ENCODE measurements around the gene MTHFR.
"Not testable (repeated sequence)": the region's sequence is repeated elsewhere in the genome, so short reads cannot be mapped to it uniquely, and the experiment has no call there.

Gene MTHFR

DNA sequence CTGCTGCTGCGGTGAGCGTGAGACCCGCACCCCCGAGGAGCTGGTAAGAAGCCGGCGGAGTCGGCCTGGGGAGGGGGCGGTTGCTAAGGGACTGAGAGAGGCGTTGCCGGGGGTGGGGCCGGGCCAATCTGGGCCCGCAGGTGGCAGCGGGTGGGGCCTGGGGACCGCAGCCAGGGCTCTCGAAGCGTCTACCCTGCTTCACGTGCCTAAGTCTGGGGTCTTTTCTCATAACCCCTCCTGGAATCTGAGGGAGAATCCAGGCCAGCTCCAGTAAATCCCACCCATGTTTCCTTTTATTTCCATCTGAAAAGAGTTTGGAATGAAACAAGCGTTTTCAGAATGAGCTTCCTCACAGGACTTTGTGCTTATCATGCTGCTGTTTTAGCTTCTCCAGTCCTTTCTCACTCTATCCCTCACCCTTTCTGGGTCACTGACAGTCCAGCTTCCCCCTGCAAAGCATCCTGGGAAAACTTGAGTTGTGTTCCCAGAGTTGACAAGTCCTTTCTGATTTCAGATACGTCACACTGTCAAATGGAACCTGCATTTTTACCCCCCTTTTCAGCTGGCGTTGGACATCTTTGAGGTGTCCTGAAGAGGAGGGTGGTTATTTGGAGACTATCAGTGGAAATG lies 658 bp upstream of the MTHFR start:
- H3K4me1 Mint-ChIP-seq = peaks cover 67% of the 10 kb centered on the region
- H3K9me3 Mint-ChIP-seq = no peaks in the 10 kb centered on the region
- no peaks in the 10 kb centered on the region for H3K27me3 Mint-ChIP-seq
- peak overlapping the region; percentile 95 for H3K27ac Mint-ChIP-seq
- peak overlapping the region; percentile 97 for H3K4me3 Mint-ChIP-seq
- peaks cover 2% of the 10 kb centered on the region for H3K36me3 Mint-ChIP-seq

DNA sequence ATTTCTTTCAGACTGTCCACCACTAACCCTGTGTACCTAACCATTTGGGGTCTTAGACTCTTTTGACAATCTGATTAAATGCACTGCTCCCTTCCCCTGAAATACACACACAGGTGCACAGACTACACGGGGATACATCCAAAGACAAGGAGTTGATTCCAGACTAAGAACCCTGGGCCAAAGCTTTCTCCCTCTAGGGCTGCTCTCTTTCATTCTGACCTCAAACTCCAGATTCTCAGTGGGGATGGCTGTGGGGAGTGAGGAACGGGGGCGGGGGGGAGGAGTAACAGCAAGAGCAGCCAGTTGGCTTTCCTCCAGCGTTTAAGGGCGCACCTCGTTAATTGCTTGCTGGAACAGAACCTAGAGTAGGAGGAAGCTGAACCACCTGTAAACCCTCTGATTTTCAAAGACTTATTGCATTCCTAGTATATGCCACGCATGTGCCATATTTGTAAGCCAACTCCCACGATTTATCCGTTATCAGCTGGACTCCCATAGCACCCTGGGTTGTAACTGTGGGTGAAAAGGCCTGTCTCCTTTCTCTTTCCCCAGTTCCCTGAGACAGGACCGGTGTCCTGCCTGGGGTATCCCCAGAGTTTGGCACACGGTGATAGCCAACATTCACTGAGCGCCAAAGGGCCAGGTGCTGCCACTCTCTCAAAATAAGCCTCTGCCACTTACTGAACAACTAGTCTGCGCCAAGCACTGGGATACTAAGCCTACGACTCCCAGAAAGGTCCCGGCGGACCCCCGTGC lies 920 bp downstream of the MTHFR start:
- H3K4me1 Mint-ChIP-seq = peaks cover 68% of the 10 kb centered on the region
- peaks cover 4% of the 10 kb centered on the region for H3K36me3 Mint-ChIP-seq
- peak overlapping the region; percentile 17 for H3K27ac Mint-ChIP-seq
- H3K27me3 Mint-ChIP-seq = no peaks in the 10 kb centered on the region
- peak overlapping the region; percentile 97 for H3K4me3 Mint-ChIP-seq
- no peaks in the 10 kb centered on the region for H3K9me3 Mint-ChIP-seq

DNA sequence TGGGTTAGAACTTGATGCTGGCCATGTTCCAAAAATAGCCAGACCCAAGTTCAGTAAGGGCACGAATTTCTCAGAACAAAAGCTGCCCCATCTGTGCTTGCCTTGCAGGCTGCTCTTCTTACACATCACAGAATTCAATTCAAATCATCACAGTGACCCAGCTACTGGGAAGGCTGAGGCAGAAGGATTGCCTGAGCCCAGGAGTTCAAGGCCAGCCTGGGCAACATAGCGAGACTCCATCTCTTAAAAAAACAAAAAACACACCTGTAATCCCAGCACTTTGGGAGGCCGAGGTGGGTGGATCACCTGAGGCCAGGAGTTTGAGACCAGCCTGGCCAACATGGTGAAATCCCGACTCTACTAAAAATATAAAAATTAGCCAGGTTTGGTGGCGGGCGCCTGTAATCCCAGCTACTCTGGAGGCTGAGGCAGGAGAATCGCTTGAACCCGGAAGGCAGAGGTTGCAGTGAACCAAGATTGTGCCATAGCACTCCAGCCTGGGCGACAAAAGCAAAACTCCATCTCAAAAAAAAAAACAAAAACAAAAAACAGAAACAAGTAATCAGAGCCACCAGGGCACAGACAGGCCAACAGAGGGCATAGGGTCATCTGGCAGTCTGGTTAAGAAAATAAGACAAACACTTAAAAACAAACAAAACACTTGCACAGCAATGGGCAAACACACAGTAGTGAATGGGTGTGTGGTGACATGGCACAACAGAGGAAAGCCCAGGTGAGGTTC lies 1.7 kb downstream of the MTHFR start:
- H3K36me3 Mint-ChIP-seq, H3K27ac Mint-ChIP-seq, H3K27me3 Mint-ChIP-seq, H3K9me3 Mint-ChIP-seq: not testable (repeated sequence)
- peaks cover 64% of the 10 kb centered on the region for H3K4me1 Mint-ChIP-seq
- peak overlapping the region; percentile 97 for H3K4me3 Mint-ChIP-seq

DNA sequence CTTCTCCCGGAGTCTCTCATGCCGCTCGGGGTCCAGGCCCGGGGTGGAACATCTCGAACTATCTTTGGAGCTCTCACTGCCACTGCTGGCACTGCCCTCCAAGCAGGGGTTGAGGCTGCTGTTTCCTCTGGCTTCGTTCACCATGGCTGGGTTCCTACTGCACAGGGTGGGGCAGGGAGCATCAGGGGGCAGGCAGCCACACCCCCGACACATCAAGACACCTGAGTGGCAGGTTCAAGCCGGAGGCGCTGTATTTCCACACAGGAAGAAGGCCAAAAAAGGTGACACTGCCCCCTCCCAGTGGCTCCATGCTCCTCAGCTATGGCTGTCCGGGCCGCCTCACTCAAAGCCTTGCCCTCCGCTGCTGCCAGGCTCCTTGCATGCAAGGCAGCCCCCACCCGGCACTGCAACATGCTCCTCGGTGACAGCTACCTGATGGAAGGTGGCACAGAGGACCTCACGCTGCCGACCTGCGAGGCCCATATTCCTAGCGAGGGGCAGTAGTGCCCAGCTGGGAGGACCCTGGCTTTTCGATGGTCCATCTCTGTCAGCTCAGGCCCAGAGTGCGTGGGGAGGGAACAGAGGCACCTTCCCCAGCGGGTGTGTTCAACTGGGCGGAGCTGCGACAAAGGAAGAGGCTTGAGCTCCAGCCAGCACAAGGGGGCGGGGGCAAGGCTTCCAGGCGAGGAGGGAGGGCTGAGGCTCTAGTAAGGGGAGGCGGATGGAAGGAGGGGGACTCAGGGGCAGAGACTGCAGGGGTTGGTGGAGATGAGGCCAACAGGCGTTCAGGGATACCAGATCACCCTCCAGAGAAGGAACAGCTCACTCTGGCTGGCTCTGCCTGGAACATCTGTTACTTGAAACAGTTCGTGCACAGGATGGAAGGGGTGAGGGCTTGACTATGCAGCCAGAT lies 2.5 kb downstream of the MTHFR start:
- Mint-ChIP-seq H3K27me3 (no peaks in the 10 kb centered on the region), H3K9me3 (no peaks in the 10 kb centered on the region), H3K36me3 (peaks cover 2% of the 10 kb centered on the region), H3K4me3 (peak overlapping the region; percentile 72), H3K27ac (no peak overlapping the region), H3K4me1 (peaks cover 60% of the 10 kb centered on the region)

DNA sequence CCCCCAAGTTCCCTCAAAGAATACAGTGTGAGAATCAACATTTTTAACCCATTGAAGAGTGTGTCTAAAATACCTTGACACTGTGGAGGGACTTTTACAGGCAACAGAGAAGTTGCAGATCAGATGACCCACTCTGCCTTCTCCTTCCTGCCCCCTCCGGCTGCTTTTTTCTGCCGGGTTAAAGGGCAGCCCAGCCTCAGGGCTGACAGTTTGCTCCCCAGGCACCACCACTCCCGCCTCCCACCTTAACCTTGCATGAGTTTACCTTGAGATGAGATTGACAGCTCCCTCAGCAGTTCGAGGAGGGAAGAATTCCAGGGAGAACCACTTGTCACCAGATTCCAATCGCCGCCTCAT lies 3.2 kb downstream of the MTHFR start:
- H3K4me1 Mint-ChIP-seq = peaks cover 53% of the 10 kb centered on the region
- peak overlapping the region; percentile 72 for H3K4me3 Mint-ChIP-seq
- H3K27me3 Mint-ChIP-seq = no peaks in the 10 kb centered on the region
- no peaks in the 10 kb centered on the region for H3K9me3 Mint-ChIP-seq
- peak overlapping the region; percentile 41 for H3K27ac Mint-ChIP-seq
- H3K36me3 Mint-ChIP-seq = peaks cover 2% of the 10 kb centered on the region

DNA sequence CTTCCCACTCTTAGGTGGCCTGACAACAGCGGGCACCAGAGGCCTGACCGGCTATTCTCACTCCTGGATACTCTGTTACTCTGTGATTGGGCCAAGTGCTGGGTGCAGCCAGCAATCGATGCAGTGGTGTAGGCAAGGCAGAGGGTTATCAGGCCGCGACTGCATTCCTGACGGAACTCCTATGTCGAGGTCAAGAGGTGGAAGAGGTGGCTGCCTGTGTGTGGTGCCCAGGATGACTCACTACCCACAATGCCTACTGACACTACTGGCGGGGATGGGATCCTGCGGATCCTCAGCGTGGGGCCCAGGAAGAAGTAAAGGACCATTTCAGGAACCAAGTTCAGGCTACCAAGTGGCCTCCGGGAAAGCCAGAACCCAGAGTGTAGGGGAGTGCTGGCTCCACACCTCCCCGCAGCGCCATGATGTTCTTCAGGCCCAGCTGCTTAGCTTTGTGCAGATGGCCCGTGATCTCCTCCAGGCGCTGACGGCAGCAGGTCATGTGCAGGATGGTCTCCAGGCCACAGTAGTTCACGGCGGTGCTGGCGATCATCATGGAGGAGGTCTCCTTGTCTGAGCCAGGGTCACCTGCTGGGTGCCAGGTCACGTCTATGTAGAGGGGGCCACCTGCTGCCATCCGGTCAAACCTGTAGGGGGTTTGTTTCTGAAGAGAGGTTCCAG lies 4.9 kb downstream of the MTHFR start:
- H3K4me3 Mint-ChIP-seq = no peak overlapping the region
- H3K36me3 Mint-ChIP-seq = peaks cover 2% of the 10 kb centered on the region
- H3K9me3 Mint-ChIP-seq = no peaks in the 10 kb centered on the region
- peaks cover 39% of the 10 kb centered on the region for H3K4me1 Mint-ChIP-seq
- H3K27ac Mint-ChIP-seq = no peak overlapping the region
- H3K27me3 Mint-ChIP-seq = no peaks in the 10 kb centered on the region

DNA sequence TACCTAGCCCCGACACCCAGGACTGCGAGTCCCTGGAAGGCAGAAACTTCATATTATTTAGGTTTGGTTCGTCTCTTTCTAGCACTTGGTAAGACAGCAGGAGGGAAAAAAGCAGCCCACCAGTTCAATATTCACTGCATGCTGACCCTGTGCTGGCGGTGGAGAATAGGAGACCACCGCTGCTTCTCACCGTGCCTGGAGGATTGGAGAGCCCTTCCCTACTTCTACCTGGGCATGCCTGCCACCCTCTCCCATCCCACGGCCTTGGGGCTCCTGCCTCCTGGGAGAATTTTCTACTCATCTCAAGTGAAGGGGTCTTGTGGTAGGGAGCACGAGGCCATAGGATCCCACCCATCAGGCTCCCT lies 5.4 kb downstream of the MTHFR start:
- H3K4me1 Mint-ChIP-seq = peaks cover 38% of the 10 kb centered on the region
- H3K36me3 Mint-ChIP-seq = peaks cover 3% of the 10 kb centered on the region
- no peak overlapping the region for H3K27ac Mint-ChIP-seq
- H3K27me3 Mint-ChIP-seq = no peaks in the 10 kb centered on the region
- H3K4me3 Mint-ChIP-seq = no peak overlapping the region
- H3K9me3 Mint-ChIP-seq = no peaks in the 10 kb centered on the region

DNA sequence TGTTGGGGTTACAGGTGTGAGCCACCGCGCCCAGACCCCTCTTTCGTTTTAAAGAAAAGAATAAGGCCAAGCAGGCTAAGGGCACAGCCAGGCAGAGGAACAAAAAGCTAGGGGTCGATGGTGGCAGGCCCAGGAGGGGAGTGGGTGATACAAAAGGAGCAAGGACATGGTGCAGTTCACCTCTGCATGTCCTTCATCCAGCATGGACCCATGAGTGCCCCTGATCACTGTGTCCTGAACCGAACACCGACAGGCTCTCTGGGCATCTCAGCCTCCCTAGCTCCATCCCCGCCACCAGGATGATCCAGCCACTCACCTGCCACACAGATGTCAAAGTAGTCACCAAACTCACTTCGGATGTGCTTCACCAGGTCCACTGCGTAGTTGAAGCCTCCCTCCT lies 5.9 kb downstream of the MTHFR start:
- Mint-ChIP-seq H3K27me3 (no peaks in the 10 kb centered on the region), H3K9me3 (no peaks in the 10 kb centered on the region), H3K27ac (no peak overlapping the region), H3K4me3 (no peak overlapping the region), H3K36me3 (peaks cover 4% of the 10 kb centered on the region), H3K4me1 (peaks cover 35% of the 10 kb centered on the region)

DNA sequence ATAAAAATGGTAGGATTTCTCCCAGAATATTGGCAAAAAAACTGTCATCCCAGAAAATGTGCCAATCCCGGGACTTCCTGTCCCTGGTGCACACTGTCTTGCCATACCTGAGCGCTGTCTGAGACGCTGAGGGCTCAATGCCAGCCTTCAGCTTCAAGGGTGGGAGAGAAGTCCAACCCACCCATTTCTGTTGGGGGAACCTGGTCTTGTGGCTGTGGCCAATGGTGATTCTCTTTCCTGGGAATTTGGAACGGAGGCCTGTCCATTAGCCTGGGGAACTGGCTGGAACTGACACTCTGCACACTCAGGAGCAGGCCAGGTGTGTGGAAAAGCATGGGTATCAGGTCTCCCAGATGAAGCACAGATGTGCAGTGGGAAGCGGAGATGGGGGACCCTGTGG lies 6.7 kb downstream of the MTHFR start:
- Mint-ChIP-seq H3K27me3 (no peaks in the 10 kb centered on the region), H3K36me3 (peaks cover 7% of the 10 kb centered on the region), H3K4me1 (peaks cover 27% of the 10 kb centered on the region), H3K27ac (no peak overlapping the region), H3K4me3 (no peak overlapping the region), H3K9me3 (no peaks in the 10 kb centered on the region)

DNA sequence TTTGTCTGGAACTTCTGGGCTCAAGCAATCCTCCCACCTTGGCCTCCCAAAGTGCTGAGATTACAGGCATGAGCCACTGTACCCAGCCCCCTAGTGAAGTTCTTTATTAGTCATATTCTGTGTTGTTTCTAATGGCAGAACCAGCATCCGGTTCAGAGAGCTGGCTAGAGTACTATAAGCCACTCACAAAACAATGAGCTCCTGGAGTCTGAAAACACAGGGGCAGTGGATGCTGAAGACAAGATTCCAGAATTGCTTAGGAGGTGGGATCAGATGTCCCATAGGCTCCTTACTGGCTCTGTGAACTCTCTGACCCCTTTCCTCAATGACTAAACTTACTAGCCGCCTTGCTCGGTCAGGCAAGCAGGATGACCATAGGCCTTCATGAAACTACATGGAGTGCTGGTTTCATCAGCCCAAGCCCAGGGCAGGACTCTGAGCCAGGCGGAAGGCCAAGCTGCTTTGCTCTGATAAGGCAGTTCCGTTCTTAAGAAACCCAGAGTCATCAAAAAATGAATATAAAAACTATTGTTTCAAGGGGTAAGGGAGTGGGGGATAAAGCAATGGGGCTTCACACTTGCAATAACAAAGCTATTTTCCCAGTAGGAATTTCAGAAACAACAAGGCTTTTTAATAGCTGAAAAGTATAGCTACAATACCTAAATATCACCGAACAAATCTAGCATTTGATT lies 8.1 kb downstream of the MTHFR start:
- Mint-ChIP-seq H3K4me1 (peaks cover 13% of the 10 kb centered on the region), H3K36me3 (peaks cover 7% of the 10 kb centered on the region), H3K4me3 (no peak overlapping the region), H3K27ac (no peak overlapping the region), H3K27me3 (no peaks in the 10 kb centered on the region), H3K9me3 (no peaks in the 10 kb centered on the region)

DNA sequence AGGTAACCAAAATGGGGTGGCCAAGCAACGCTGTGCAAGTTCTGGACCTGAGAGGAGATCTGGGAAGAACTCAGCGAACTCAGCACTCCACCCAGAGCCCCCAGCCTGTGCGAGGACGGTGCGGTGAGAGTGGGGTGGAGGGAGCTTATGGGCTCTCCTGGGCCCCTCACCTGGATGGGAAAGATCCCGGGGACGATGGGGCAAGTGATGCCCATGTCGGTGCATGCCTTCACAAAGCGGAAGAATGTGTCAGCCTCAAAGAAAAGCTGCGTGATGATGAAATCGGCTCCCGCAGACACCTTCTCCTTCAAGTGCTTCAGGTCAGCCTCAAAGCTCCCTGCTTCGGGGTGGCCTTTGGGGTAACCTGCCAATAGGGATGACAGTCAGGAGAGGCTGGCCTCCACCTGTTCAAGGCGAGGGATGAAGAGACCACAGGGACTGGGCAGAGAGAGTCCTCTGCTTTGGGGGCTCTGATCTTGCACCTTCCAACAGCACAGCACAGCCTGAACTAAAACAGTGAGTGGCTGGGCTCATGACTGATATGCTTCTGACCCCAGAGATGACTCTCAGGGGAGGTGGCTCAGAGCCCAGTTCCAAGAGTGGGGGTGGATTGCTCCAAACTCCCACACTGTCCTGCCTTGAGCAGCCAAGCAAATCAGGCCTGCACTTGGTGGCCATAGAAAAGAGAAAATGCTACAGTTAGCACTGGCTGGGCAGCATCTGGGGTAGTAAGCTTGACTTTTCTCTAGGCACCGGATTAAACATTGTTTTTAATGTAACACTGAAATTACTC lies 9.5 kb downstream of the MTHFR start:
- Mint-ChIP-seq H3K36me3 (peaks cover 12% of the 10 kb centered on the region), H3K4me1 (no peaks in the 10 kb centered on the region), H3K27me3 (no peaks in the 10 kb centered on the region), H3K9me3 (no peaks in the 10 kb centered on the region), H3K4me3 (no peak overlapping the region), H3K27ac (no peak overlapping the region)

DNA sequence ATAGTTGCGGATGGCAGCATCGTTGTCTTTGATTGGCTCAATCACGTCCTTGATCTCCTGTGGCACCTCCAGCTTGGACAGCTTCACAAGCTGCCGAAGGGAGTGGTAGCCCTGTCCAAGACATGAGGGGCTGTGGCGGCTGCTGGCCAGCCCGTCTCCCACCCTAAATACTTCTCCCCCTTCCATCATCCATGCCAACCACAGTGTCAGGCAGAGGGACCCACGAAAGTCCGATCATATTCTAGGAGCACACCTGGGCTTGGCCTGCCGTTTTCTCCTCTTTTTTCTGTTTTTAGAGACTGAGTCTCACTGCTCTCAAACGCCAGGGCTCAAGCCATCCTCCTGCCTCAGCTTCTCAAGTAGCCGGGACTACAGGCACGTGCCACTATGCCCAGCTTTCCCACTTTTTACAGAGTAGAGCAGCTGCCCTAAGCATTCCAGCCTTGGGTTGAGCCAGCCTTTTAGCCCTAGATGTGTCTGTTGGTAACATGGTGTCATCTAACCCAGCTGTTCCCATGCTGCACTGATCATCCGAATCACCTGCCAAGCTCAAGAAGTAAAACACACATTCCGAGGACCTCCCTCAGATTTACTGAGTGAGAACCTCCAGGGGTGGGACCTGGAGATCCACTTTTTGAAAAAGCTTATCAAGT lies 10.4 kb downstream of the MTHFR start:
- no peaks in the 10 kb centered on the region for H3K27me3 Mint-ChIP-seq

DNA sequence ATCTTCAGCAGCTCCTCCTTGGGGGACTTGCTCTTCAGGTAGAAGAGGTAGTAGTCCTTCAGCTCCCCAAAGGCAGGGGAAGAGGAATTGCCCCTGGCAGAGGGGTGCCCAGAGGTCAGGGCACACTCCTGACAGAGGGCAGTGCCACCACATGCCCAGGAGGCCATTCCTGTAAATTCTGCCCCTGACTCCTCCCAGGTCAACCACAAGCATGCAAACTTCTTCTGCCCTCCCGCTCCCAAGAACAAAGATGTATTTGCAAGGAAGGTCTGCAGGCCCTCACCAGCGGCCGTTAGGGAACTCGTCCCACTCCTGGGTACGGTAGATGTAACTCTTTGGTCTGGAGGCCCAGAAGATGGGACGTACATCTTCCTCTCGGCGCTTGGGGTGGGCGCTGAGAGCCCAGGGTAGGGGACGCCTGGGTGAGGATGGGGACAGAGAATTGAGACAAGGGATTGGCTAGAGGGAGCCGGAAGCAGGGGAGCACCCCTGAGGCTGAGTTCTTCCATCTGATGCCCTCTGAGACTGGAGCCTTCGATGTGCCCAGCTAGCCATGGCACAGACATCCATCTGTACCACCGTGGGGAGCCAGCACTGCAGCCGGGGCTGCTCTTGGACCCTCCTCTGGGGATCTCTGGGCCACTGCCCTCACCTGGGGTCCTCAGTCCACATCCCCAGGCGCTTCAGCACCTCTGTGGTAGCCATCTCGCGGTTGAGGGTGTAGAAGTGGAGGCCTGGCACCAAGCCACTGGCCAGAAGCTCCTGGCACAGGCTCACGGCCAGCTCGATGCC lies 11.1 kb downstream of the MTHFR start:
- no peak overlapping the region for H3K4me3 Mint-ChIP-seq
- no peaks in the 10 kb centered on the region for H3K27me3 Mint-ChIP-seq
- peaks cover 11% of the 10 kb centered on the region for H3K36me3 Mint-ChIP-seq
- no peak overlapping the region for H3K27ac Mint-ChIP-seq
- H3K4me1 Mint-ChIP-seq = no peaks in the 10 kb centered on the region
- no peaks in the 10 kb centered on the region for H3K9me3 Mint-ChIP-seq

More for the DNA sequence above, 10.4 kb downstream of the MTHFR start:
- Mint-ChIP-seq H3K4me1 (no peaks in the 10 kb centered on the region), H3K4me3 (no peak overlapping the region), H3K36me3 (peaks cover 11% of the 10 kb centered on the region), H3K27ac (no peak overlapping the region), H3K9me3 (no peaks in the 10 kb centered on the region)

Measured in activated naive CD4-positive, alpha-beta T cell treated with anti-CD3 and anti-CD28 coated beads, Interleukin-2, amount 50 U/mL, for 24 hours (primary cell).